GM21528 (cell line): ENCODE data around the gene IL31RA.
"Not testable (repeated sequence)": the region's sequence is repeated elsewhere in the genome, so short reads cannot be mapped to it uniquely, and the experiment has no call there.

Experiments
- ATAC-seq: cut with Tn5 transposase; IDR thresholded peaks from one replicate; pipeline ENCODE4 v1.9.1; 2021; ENCODE audit warnings: mild to moderate bottlenecking, moderate library complexity; ENCODE audit not compliant: unreplicated experiment, low FRiP score

IL31RA gene

GRCh38 chr5:55850839-55851674 is at the start of gene IL31RA:
IL31RA (plus strand) TSS chr5:55851357; CDS start chr5:55851571, 214 bp downstream.
- ATAC-seq: no peak

- ATAC-seq: not testable (repeated sequence)
Measured at GRCh38 chr5:55808814-55809213, 42.3 kb upstream of the IL31RA start.

GRCh38 chr5:55815939-55816338 is 35.2 kb upstream of the IL31RA start:
- not testable (repeated sequence) for ATAC-seq

- no peak for ATAC-seq
Measured at GRCh38 chr5:55816342-55816741, 34.8 kb upstream of the IL31RA start.

GRCh38 chr5:55817030-55817429 is 34.1 kb upstream of the IL31RA start:
- ATAC-seq: no peak

- ATAC-seq: no peak
Measured at GRCh38 chr5:55820488-55820887, 30.7 kb upstream of the IL31RA start.

GRCh38 chr5:55821731-55822512 is 29.2 kb upstream of the IL31RA start:
- ATAC-seq: no peak

GRCh38 chr5:55823151-55823796 is 27.9 kb upstream of the IL31RA start:
- no peak for ATAC-seq

- no peak for ATAC-seq
Measured at GRCh38 chr5:55829956-55830355, 21.2 kb upstream of the IL31RA start.

GRCh38 chr5:55832446-55832845 is 18.7 kb upstream of the IL31RA start:
- no peak for ATAC-seq

- ATAC-seq: no peak
Measured at GRCh38 chr5:55836191-55836590, 15.0 kb upstream of the IL31RA start.

GRCh38 chr5:55841976-55842375 is 9.2 kb upstream of the IL31RA start:
- no peak for ATAC-seq

- ATAC-seq: no peak
Measured at GRCh38 chr5:55847837-55848236, 3.3 kb upstream of the IL31RA start.

GRCh38 chr5:55848783-55849182 is 2.4 kb upstream of the IL31RA start:
- ATAC-seq: no peak

GRCh38 chr5:55851675-55851979 is 470 bp downstream of the IL31RA start:
- no peak for ATAC-seq

GRCh38 chr5:55852503-55852902 is 1.3 kb downstream of the IL31RA start:
- ATAC-seq: no peak

GRCh38 chr5:55853041-55853670 is 2.0 kb downstream of the IL31RA start:
- no peak for ATAC-seq

GRCh38 chr5:55853818-55854217 is 2.7 kb downstream of the IL31RA start:
- ATAC-seq: no peak

GRCh38 chr5:55855509-55855908 is 4.4 kb downstream of the IL31RA start:
- no peak for ATAC-seq

- no peak for ATAC-seq
Measured at GRCh38 chr5:55856516-55857246, 5.5 kb downstream of the IL31RA start.
